ENCODE results near the gene CARS1. TPM values are rescaled to one million over a fixed set of nuclear protein-coding genes. Genes with fewer than 3 reads are reported as not detected.

The CARS1 gene
- total RNA-seq, 1 donor from 2014 or later: 151 TPM

- Mint-ChIP-seq H3K4me3 (ENCODE audit: unreplicated experiment) (no peak overlapping the region), H3K27me3 (ENCODE audit: unreplicated experiment) (peaks cover 2% of the 10 kb centered on the region), H3K27ac (ENCODE audit: unreplicated experiment) (no peak overlapping the region), H3K36me3 (ENCODE audit: unreplicated experiment) (no peaks in the 10 kb centered on the region), H3K9me3 (ENCODE audit: unreplicated experiment) (peaks cover 2% of the 10 kb centered on the region), H3K4me1 (ENCODE audit: low read depth, unreplicated experiment) (peaks cover 11% of the 10 kb centered on the region)
- no peak for TF ChIP-seq CTCF (IDR thresholded peaks at IDR 0.05; ENCODE audit: partially characterized antibody, unreplicated experiment)
- DNase-seq: no peak
Measured at GRCh38 chr11:3044915-3045314, 12.3 kb downstream of the CARS1 start.

DNA sequence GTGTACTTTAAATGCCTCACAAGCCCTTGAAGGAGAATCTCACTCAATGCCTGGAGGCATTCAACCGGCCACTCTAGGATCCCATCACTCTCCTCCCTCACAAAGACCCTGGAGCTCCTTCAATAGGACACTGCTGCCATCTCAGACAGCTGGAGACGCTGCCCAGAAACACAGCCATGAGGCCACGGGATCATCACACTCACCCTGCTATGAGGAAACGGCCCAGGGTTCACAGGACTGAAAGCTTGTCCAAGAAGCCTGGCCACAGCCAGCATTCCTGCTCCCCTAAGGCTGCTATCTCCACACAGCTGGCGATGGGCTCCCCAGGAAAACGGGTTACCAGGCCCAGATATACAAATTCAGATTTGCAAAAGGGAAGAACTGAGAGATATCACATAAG, 13.2 kb downstream of the CARS1 start:
- no peak overlapping the region for H3K4me3 Mint-ChIP-seq (ENCODE audit: unreplicated experiment)
- no peaks in the 10 kb centered on the region for H3K36me3 Mint-ChIP-seq (ENCODE audit: unreplicated experiment)
- H3K9me3 Mint-ChIP-seq (ENCODE audit: unreplicated experiment): peaks cover 2% of the 10 kb centered on the region
- DNase-seq: no peak
- TF ChIP-seq CTCF (IDR thresholded peaks at IDR 0.05; ENCODE audit: partially characterized antibody, unreplicated experiment): no peak
- peaks cover 4% of the 10 kb centered on the region for H3K4me1 Mint-ChIP-seq (ENCODE audit: low read depth, unreplicated experiment)
- H3K27ac Mint-ChIP-seq (ENCODE audit: unreplicated experiment): no peak overlapping the region
- H3K27me3 Mint-ChIP-seq (ENCODE audit: unreplicated experiment): peaks cover 2% of the 10 kb centered on the region

DNA sequence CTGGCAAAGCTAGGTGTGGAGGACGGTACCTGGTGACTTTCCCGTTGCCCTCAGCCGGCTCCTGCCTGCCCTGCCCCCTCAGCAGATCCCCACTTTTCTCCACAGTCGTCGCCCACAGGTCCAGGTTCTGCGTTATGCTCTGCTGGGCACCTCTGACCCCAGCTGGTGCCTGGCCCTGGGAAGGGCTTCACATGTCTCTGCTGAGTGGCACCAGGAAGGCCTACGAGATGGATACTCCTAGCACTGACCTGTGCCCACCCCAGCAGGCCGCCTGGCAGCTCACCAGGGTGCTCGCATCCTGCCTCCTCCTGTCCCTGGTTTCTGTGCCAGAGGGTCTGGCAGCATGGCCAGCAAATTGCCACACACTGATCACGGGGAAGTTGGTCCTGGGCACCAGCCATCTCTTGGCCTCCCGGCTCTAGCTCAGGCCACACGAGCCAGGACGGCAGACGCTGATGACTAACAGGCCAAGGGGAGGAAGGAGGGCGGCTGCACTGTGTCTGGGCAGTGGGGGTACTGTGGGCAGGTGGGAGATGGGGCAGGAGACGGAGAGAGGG, 13.8 kb downstream of the CARS1 start:
- no peak for TF ChIP-seq CTCF (IDR thresholded peaks at IDR 0.05; ENCODE audit: partially characterized antibody, unreplicated experiment)
- Mint-ChIP-seq H3K4me3 (ENCODE audit: unreplicated experiment) (no peak overlapping the region), H3K27me3 (ENCODE audit: unreplicated experiment) (peaks cover 2% of the 10 kb centered on the region), H3K27ac (ENCODE audit: unreplicated experiment) (no peak overlapping the region), H3K4me1 (ENCODE audit: low read depth, unreplicated experiment) (peaks cover 4% of the 10 kb centered on the region), H3K9me3 (ENCODE audit: unreplicated experiment) (peaks cover 2% of the 10 kb centered on the region), H3K36me3 (ENCODE audit: unreplicated experiment) (no peaks in the 10 kb centered on the region)
- DNase-seq: no peak

DNA sequence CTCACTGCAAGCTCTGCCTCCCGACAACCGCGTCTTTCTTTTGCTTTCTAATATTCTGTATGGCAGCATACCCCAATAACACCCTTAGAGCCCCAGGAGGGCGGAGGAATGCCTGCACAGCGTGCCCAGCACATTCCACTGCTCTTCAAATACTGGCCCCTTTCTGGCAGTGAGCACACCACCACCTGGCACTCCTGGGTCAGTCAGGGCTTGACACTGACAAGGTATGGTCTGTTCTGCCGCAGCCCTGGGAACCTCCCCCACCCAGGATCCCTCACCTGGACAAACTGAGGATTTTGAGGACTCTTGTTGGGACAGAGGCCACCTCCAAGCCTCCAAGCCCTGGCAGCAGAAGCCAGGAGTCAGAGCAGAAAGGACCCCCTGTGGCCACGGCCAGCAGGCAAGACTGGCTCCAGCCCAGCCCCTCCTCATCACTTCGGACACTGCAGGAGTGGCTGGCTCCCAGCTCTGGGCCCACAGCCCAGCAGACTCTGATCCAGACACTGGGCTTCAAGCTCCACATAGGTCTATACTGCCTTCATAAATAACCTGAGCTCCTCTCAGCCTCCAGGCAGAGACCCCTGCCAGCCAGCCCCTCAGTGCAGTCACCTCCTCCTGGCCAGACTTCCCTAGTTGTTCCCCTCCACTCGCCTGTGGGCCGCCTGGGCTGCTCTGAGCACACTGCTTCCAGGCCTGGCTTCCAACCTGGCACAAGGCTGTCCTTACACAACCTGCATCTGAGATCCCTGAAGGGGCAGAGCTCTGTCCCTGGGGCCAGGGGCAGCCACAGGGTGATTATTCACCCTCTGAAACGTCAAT, 14.5 kb downstream of the CARS1 start:
- no peak for TF ChIP-seq CTCF (IDR thresholded peaks at IDR 0.05; ENCODE audit: partially characterized antibody, unreplicated experiment)
- H3K4me1 Mint-ChIP-seq (ENCODE audit: low read depth, unreplicated experiment): peaks cover 4% of the 10 kb centered on the region
- H3K4me3 Mint-ChIP-seq (ENCODE audit: unreplicated experiment): no peak overlapping the region
- H3K9me3 Mint-ChIP-seq (ENCODE audit: unreplicated experiment): peaks cover 2% of the 10 kb centered on the region
- DNase-seq: no peak
- H3K27me3 Mint-ChIP-seq (ENCODE audit: unreplicated experiment): peaks cover 2% of the 10 kb centered on the region
- no peak overlapping the region for H3K27ac Mint-ChIP-seq (ENCODE audit: unreplicated experiment)
- no peaks in the 10 kb centered on the region for H3K36me3 Mint-ChIP-seq (ENCODE audit: unreplicated experiment)

All from glutamatergic neuron (in vitro differentiated cells).